Activated T-helper 1 cell treated with anti-CD3 and anti-CD28 coated beads, Interleukin-12 subunit alpha, Interleukin-12 subunit beta, Interleukin-2, Interleukin-4 antibody, amounts not matched to agents 30 ng/mL and 10 ng/mL and 1 ng/mL, durations not matched to agents 14 hours and 24 hours and 36 hours (primary cell): ENCODE data around the gene APBB2. TPM values are rescaled to one million over a fixed set of nuclear protein-coding genes. Genes with fewer than 3 reads are reported as not detected.

Experiments used
- DNase-seq: peaks from one replicate; pipeline ENCODE4 v3.0.0; 2021; ENCODE audit warnings: low spot score
- H3K27ac Mint-ChIP-seq: one replicate; pipeline ENCODE4 v1.8.0; 2021; ENCODE audit warnings: mild to moderate bottlenecking, mixed read lengths
- H3K27me3 Mint-ChIP-seq: one replicate; pipeline ENCODE4 v1.8.0; 2022; ENCODE audit warnings: mild to moderate bottlenecking, moderate library complexity, mixed read lengths; ENCODE audit not compliant: insufficient read depth
- H3K36me3 Mint-ChIP-seq: one replicate; pipeline ENCODE4 v1.8.0; 2021; ENCODE audit warnings: low read depth, mixed read lengths
- H3K4me1 Mint-ChIP-seq: one replicate; pipeline ENCODE4 v1.8.0; 2021; ENCODE audit warnings: low read depth, mixed read lengths
- H3K4me3 Mint-ChIP-seq: one replicate; pipeline ENCODE4 v1.8.0; 2021; ENCODE audit warnings: mild to moderate bottlenecking, moderate library complexity, mixed read lengths
- H3K9me3 Mint-ChIP-seq: one replicate; pipeline ENCODE4 v1.8.0; 2021; ENCODE audit warnings: mixed read lengths
- intact Hi-C: fragments of 100-400 bp; cut with micrococcal nuclease; formaldehyde crosslinking; loops from one replicate; pipeline ENCODE4 v1.15.1; 2024
- total RNA-seq: library from RNA; stranded (reverse); gene quantifications from 2 replicates; pipeline ENCODE4 v1.2.3, GENCODE V29; 2022

The APBB2 gene
- total RNA-seq, 1 donor from 2014 or later, result 11.0 TPM

DNA sequence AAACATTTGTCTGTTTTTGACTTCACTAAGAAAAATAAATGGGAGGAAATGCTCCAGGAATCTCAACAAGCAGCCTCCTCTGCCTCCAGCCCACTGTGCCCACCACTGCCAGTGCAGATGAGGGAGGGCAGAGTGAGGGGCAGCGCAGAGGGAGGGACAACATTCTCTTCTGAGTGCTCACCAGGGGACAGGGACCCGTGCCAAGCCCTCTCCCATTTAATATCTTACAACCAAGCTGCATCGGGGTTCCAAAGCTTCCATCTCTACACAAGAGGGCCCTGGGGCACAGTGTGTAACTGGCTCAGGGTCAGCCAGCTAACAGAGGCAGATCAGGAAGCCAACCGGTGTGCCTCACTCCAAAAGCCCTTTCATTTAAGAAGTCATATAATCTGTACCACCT is 344.2 kb downstream of the APBB2 start:
- no peak overlapping the region for H3K27ac Mint-ChIP-seq
- H3K36me3 Mint-ChIP-seq, result no peaks in the 10 kb centered on the region
- DNase-seq, result no peak
- intact Hi-C loops, result no loop called here
- H3K27me3 Mint-ChIP-seq, result peaks cover 7% of the 10 kb centered on the region
- no peaks in the 10 kb centered on the region for H3K9me3 Mint-ChIP-seq
- no peak overlapping the region for H3K4me3 Mint-ChIP-seq
- no peaks in the 10 kb centered on the region for H3K4me1 Mint-ChIP-seq

DNA sequence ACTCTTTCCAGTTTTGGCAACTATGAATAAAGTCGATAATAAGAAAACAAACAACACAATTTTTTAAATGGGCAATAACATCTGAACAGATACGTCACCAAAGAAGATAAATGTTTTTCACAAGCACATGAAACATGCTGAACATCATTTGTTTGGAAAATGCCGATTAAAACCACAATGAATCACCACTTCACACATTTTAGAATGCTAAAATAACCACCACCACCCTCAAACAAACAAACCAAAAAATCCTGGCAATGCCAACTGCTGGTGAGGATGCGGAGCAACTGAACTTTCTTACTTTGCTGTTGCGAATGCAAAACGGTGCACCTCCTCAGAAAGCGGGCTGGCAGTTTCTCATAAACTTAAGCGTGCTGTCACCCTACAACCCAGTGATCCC is 348.6 kb downstream of the APBB2 start:
- Mint-ChIP-seq H3K4me1 (no peaks in the 10 kb centered on the region), H3K27ac (no peak overlapping the region), H3K36me3 (no peaks in the 10 kb centered on the region), H3K9me3 (no peaks in the 10 kb centered on the region), H3K27me3 (peaks cover 17% of the 10 kb centered on the region), H3K4me3 (no peak overlapping the region)
- intact Hi-C loops, result no loop called here
- no peak for DNase-seq

DNA sequence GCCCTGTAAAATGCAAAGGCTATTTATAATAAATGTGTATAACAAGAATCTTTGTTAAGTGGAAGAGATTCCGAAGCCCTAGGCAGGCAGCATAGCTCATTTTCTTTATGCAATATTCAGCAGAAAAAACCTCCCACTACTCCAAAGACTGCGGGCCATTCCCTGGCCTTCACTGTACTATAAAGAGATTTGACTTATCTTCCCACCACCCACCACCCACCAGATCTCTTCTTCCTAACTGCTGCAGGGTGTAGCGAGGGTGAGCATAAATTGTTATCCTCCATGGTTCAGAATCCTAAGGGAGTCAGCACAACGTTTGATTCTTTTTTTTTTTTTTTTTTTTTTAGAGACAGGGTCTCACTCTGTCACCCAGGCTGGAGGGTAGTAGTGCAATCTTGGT is 349.8 kb downstream of the APBB2 start:
- H3K4me3 Mint-ChIP-seq, result no peak overlapping the region
- no peaks in the 10 kb centered on the region for H3K36me3 Mint-ChIP-seq
- peaks cover 19% of the 10 kb centered on the region for H3K27me3 Mint-ChIP-seq
- H3K9me3 Mint-ChIP-seq, result no peaks in the 10 kb centered on the region
- no peaks in the 10 kb centered on the region for H3K4me1 Mint-ChIP-seq
- DNase-seq, result no peak
- intact Hi-C loops, result no loop called here
- no peak overlapping the region for H3K27ac Mint-ChIP-seq

DNA sequence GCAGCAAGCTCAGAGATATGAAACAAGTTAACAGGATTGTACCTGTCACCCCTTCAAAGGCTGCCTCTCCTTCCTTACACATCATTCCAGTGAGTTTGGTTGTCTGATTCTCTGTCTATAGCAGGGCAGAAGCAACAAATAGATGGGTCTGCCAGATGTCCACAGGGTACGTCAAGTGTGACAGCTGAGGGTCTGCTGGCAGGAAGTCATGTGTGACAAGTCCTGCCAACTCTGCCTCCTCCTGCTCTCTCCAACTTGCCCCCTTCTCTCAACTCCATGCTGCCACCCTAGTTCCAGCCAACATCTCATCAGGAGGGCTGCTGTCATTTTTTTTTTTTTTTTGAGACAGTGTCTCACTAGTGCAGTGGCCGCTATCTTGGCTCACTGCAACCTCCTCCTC is 355.4 kb downstream of the APBB2 start:
- no peak for DNase-seq
- intact Hi-C loops, result loop anchor here (5.0 kb wide), 1 partner anchor 38 kb away; no protein-coding TSS in a partner anchor
- Mint-ChIP-seq H3K36me3 (no peaks in the 10 kb centered on the region), H3K9me3 (no peaks in the 10 kb centered on the region), H3K27ac (no peak overlapping the region), H3K4me3 (no peak overlapping the region), H3K27me3 (peaks cover 41% of the 10 kb centered on the region), H3K4me1 (peaks cover 15% of the 10 kb centered on the region)

DNA sequence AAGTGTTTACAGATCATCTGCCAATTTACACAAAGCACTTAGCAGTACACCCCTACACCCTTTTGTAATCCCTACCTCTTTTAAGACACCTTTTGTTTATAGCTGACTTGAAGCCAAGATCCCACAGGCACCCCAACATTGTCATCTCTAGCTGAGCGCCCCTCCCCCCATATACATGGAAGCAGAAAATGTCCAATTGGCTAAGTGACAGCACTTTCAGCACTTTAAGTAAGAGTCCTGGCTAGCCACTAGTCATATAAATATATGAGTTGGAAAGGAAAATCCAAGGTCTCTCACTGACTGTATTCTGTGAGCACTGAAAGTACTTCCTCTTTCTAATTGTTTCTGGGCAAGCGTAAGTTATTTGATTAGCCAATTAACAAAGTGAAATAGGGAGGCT is 356.4 kb downstream of the APBB2 start:
- Mint-ChIP-seq H3K27ac (no peak overlapping the region), H3K36me3 (no peaks in the 10 kb centered on the region), H3K4me3 (no peak overlapping the region), H3K27me3 (peaks cover 39% of the 10 kb centered on the region), H3K4me1 (peaks cover 15% of the 10 kb centered on the region), H3K9me3 (no peaks in the 10 kb centered on the region)
- DNase-seq, result no peak
- intact Hi-C loops, result loop anchor here (5.0 kb wide), 1 partner anchor 39 kb away; no protein-coding TSS in a partner anchor

DNA sequence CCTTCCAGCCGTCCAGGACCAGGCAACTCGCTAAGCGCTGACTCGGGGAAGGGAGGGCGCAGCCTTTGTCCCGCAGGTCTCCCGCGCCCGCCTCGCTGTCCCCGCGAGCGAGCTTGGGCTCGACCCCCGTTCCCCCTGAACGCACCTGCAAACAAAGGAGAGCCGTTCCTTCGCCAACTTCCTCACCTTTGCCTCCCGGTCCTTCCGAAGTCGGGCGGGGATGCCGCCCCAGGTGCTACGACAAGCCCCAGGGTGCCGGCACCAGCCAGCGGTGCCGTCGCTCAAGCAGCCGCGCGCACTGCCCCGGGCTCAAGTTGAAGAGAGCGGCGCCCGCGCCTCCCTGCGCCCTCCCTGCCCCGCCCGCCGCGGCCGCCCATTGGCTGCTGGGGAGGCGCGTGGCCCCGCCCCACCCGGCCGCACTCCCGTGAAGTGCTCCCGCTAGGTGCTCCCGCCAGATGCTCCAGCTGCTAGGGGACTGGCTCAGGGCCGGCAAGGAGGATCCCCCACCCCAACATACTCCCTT is 357.4 kb downstream of the APBB2 start:
- Mint-ChIP-seq H3K4me3 (peak overlapping the region; percentile 76), H3K9me3 (no peaks in the 10 kb centered on the region), H3K27ac (no peak overlapping the region), H3K4me1 (peaks cover 15% of the 10 kb centered on the region), H3K27me3 (peaks cover 35% of the 10 kb centered on the region), H3K36me3 (no peaks in the 10 kb centered on the region)
- DNase-seq, result peak; percentile 57
- intact Hi-C loops, result loop anchor here (5.0 kb wide), 1 partner anchor 40 kb away; no protein-coding TSS in a partner anchor

DNA sequence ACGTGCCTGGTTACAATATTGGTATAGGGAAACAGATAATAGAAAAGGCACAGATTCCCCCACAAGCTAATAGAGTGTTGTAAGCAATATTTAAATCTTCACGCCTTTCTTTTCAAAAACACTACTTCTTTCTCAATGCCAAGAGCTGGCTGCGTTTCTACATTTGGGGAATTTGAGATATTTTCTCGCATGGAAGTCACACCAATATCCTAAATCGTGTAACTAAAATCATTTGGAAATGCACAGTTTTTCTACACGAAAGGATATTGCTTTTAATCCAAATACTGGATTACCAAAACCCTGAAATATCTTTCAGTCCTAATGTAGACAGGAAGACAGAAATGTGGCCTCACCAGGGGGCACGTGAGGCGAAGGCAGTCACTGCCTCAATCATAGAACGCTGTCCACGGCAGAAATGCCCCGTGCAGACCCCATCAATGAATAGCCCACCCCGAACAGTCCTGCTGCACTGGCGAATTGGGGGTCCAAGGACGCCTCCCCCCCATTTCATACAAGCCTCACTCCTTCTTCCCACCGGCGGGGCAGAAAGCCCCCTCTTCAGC is 358.0 kb downstream of the APBB2 start:
- Mint-ChIP-seq H3K4me3 (peak overlapping the region; percentile 76), H3K4me1 (peaks cover 15% of the 10 kb centered on the region), H3K36me3 (no peaks in the 10 kb centered on the region), H3K27ac (no peak overlapping the region), H3K27me3 (peaks cover 35% of the 10 kb centered on the region), H3K9me3 (no peaks in the 10 kb centered on the region)
- intact Hi-C loops, result loop anchor here (5.0 kb wide), 1 partner anchor 41 kb away; no protein-coding TSS in a partner anchor
- no peak for DNase-seq

DNA sequence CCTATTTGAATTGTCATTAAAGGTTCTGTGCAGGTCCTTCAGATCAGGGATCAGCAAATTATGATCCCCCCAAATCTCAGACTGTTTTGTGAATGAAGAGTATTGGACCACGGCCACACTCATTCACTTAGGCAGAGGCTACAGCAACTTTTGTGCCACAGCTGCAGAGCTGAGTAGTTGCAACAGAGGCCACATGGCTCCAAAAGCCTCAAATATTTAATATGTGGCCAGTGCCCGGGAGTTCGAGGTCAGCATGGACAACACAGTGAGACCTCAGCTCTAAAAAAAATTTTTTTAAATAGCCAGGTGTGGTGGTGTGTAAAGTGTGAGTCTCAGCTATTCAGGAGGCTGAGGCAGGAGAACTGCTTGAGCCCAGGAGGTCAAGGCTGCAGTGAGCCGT is 363.8 kb downstream of the APBB2 start:
- H3K4me1 Mint-ChIP-seq, result no peaks in the 10 kb centered on the region
- no peak overlapping the region for H3K27ac Mint-ChIP-seq
- H3K9me3 Mint-ChIP-seq, result no peaks in the 10 kb centered on the region
- DNase-seq, result no peak
- no peaks in the 10 kb centered on the region for H3K36me3 Mint-ChIP-seq
- intact Hi-C loops, result no loop called here
- peaks cover 18% of the 10 kb centered on the region for H3K27me3 Mint-ChIP-seq
- no peak overlapping the region for H3K4me3 Mint-ChIP-seq

DNA sequence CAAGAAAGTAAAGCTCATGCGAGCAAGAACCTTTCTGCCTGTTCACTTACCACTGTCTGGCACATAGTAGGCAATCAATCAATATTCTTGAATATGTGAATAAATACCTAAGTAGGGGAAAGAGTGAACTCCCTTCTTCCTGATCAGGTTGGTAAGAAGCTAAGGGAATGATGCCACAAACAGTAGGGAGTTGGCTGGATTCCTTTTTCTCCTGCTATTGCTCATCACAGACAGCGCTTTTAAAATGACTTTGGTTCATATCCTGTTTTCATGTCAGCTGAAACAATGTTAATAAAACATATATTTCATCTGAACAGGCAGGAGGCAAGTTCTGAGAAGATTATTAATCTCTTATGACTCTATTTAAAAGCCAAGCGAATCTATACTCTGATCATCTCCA is 365.4 kb downstream of the APBB2 start:
- intact Hi-C loops, result no loop called here
- no peak overlapping the region for H3K27ac Mint-ChIP-seq
- no peaks in the 10 kb centered on the region for H3K4me1 Mint-ChIP-seq
- H3K9me3 Mint-ChIP-seq, result no peaks in the 10 kb centered on the region
- H3K36me3 Mint-ChIP-seq, result no peaks in the 10 kb centered on the region
- H3K27me3 Mint-ChIP-seq, result peaks cover 14% of the 10 kb centered on the region
- DNase-seq, result no peak
- no peak overlapping the region for H3K4me3 Mint-ChIP-seq

DNA sequence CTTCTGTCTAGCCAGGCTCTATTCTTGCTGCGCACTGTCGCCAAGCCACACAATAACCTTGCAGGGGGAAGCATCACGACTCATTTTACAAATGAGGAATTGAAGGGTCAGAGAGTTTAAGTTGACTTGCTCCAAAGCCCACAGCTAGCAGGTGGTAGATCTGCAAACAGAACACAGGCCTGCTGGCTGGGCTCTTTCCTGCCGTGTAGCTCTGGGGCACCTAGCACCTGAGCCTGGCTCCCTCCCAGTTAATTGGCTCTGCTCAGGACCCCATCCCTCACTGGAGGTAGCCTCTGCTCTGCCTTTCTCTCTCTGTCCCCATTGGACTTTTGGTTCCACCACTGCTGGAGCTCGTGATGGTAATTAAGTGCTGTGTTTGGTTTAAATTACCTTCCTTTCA is 366.1 kb downstream of the APBB2 start:
- peaks cover 11% of the 10 kb centered on the region for H3K27me3 Mint-ChIP-seq
- H3K4me3 Mint-ChIP-seq, result no peak overlapping the region
- no peaks in the 10 kb centered on the region for H3K9me3 Mint-ChIP-seq
- H3K4me1 Mint-ChIP-seq, result no peaks in the 10 kb centered on the region
- no peaks in the 10 kb centered on the region for H3K36me3 Mint-ChIP-seq
- no peak overlapping the region for H3K27ac Mint-ChIP-seq
- no peak for DNase-seq
- intact Hi-C loops, result no loop called here

DNA sequence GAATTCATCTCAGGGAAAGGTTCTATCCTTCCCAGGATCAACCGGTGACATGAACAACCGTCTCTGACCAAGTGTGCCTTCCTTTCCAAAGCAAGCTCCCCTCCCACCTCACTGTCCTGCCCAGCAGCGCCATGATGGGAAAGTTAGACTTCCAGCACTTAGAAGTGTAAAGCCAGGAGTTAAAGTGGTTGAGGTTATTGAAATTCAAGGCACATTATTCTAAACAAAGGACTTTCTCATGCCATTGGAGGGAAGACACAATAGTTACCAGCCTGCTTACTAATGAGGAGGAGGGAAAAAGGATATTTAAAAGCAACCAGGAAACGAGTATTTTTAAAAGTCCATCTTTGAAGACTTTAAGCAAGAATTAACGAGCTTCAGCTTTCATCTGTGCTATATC is 367.8 kb downstream of the APBB2 start:
- no peak overlapping the region for H3K4me3 Mint-ChIP-seq
- H3K4me1 Mint-ChIP-seq, result no peaks in the 10 kb centered on the region
- intact Hi-C loops, result no loop called here
- peaks cover 11% of the 10 kb centered on the region for H3K27me3 Mint-ChIP-seq
- H3K36me3 Mint-ChIP-seq, result no peaks in the 10 kb centered on the region
- no peak for DNase-seq
- H3K27ac Mint-ChIP-seq, result no peak overlapping the region
- H3K9me3 Mint-ChIP-seq, result no peaks in the 10 kb centered on the region

DNA sequence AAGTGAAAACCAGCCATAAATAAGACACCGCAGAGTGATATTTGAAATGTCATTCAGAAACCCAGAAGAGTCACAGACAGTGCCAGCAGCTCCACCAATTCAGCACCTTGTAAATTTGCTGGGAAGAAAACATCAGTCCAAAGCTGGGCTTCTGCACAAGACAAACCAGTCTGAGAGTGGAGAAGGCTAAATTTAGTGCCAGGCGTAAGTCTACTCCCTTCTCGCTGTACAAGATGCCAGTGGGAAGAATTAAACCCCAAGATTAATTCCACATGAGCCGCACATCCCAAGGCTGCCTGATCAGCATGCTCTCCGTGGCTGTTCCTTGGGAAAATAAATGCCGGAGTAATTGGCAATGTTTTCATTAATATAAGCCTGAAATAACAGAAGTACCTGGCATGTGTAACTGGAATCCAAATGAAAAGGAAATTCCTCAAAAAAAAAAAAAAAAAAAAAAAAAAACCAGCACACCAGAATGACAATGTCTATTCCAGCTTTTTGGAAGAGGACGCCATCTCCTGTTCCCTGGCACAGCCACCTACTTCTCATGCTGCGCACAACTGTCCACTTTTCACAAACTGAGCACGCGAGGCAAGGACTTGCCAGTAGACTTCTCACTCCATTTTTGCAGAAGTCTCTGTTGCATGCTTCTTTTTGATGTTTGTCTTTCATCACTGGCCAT is 369.0 kb downstream of the APBB2 start:
- H3K4me3 Mint-ChIP-seq, result no peak overlapping the region
- no peak overlapping the region for H3K27ac Mint-ChIP-seq
- H3K4me1 Mint-ChIP-seq, result peaks cover 8% of the 10 kb centered on the region
- DNase-seq, result no peak
- H3K9me3 Mint-ChIP-seq, result no peaks in the 10 kb centered on the region
- H3K27me3 Mint-ChIP-seq, result peaks cover 11% of the 10 kb centered on the region
- intact Hi-C loops, result no loop called here
- no peaks in the 10 kb centered on the region for H3K36me3 Mint-ChIP-seq

DNA sequence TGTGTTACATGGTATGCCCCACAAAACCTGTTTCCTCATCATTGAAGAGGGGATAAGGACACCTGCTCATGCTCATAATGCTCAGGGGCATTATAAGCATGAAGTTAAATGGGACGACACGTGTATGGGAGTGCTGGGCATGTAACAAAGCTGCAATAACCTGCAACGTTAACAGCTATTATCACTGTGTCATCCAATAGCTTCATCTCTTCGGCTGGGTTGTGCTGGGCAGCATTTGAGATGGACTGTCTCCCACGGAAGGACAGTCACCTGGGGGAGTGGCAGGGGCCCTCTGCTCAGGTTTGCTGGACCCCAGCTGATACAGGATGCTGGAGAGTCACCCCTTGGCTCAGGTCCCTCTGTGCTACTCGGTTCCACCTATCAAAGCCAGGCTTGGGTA is 370.1 kb downstream of the APBB2 start:
- Mint-ChIP-seq H3K9me3 (no peaks in the 10 kb centered on the region), H3K36me3 (no peaks in the 10 kb centered on the region), H3K4me1 (peaks cover 8% of the 10 kb centered on the region), H3K27me3 (peaks cover 11% of the 10 kb centered on the region), H3K4me3 (no peak overlapping the region), H3K27ac (no peak overlapping the region)
- no peak for DNase-seq
- intact Hi-C loops, result loop anchor here (5.0 kb wide), 3 partner anchors 537 to 787 kb away; partner anchors contain the start of gene N4BP2
